GM12874 (cell line): ENCODE data around the gene DLG4.

Source experiments
- TF ChIP-seq, protein P1 (sequence below): IDR thresholded peaks from 2 replicates; pipeline ENCODE4 v1.5.1; 2011; ENCODE audit warnings: low read depth, mild to moderate bottlenecking, control low read depth, low read length, moderate library complexity; ENCODE audit not compliant: insufficient read depth

DLG4 gene

DNA sequence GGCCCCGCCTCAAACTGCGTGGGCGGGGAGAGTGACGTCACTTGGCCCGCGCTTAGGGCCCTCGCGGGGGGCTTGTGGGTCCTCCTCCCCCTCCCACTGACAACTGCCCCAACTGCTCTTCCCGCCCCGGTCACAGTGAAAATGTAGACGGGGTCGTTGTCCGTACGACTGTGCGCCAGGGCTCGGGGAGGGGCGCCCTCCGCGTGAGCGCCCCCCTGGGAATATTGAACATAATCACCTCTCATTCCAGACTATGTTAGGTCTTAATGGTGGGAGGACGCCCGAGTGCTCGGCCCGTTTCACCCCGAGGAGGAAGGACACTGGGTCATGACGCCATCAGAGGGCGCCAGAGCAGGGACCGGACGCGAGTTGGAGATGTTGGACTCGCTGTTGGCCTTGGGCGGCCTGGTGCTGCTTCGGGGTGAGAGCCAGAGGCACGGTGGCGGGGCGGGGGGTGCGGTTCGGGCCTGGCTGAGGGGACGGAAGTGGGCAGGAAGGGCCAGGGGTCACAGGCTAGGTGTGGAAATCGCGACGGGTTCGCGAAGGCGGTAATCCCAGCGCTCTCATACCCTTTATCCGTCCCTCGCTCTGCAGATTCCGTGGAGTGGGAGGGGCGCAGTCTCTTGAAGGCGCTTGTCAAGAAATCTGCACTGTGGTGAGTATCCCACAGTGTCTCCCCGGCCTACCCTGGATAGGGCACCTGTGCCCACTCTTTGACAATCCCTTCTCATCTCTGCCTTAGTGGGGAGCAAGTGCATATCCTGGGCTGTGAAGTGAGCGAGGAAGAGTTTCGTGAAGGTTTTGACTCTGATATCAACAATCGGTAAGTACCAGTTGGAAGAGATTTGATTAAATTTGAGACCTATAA, 32.8 kb upstream of the DLG4 start, which contains the start of gene ELP5:
Gene ELP5 (plus strand): TSS at position 40 of the 868 bp plus-strand sequence. CDS start 336 bp downstream, at position 376.
- TF ChIP-seq, protein P1, sequence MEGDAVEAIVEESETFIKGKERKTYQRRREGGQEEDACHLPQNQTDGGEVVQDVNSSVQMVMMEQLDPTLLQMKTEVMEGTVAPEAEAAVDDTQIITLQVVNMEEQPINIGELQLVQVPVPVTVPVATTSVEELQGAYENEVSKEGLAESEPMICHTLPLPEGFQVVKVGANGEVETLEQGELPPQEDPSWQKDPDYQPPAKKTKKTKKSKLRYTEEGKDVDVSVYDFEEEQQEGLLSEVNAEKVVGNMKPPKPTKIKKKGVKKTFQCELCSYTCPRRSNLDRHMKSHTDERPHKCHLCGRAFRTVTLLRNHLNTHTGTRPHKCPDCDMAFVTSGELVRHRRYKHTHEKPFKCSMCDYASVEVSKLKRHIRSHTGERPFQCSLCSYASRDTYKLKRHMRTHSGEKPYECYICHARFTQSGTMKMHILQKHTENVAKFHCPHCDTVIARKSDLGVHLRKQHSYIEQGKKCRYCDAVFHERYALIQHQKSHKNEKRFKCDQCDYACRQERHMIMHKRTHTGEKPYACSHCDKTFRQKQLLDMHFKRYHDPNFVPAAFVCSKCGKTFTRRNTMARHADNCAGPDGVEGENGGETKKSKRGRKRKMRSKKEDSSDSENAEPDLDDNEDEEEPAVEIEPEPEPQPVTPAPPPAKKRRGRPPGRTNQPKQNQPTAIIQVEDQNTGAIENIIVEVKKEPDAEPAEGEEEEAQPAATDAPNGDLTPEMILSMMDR = no peak; the same call in 1 of the 2 replicates

DNA sequence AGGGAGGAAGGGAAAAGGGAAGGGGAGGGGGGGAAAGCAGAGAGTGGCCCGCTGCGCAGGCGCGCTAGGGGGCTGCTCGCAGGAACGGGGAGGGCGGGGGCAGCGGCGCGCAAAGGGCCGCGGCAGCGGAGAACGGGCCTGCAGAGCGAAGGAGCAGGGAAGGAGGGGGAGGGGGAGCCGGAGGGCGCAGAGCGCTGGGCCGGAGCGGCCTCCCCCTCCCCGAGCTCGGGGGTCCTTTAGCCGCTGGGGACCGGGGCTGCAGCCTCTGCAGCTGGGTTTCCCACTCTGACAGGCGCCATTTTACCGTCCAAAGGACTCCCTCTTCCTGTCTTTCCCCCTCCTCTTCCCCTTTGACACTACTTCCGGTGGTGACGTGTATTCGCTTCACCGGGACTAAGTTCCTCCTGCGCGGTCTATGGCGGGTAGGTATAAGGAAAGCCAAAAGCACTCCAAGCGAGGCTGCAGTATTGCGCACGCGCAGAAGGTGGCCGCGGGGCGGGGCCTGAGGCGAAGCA, 32.1 kb upstream of the DLG4 start, which contains the start of gene CTDNEP1:
Gene CTDNEP1 (minus strand): TSS at position 74 of the 515 bp plus-strand sequence. CDS start 438 bp downstream, outside the sequence.
- TF ChIP-seq, protein P1 = no peak

DNA sequence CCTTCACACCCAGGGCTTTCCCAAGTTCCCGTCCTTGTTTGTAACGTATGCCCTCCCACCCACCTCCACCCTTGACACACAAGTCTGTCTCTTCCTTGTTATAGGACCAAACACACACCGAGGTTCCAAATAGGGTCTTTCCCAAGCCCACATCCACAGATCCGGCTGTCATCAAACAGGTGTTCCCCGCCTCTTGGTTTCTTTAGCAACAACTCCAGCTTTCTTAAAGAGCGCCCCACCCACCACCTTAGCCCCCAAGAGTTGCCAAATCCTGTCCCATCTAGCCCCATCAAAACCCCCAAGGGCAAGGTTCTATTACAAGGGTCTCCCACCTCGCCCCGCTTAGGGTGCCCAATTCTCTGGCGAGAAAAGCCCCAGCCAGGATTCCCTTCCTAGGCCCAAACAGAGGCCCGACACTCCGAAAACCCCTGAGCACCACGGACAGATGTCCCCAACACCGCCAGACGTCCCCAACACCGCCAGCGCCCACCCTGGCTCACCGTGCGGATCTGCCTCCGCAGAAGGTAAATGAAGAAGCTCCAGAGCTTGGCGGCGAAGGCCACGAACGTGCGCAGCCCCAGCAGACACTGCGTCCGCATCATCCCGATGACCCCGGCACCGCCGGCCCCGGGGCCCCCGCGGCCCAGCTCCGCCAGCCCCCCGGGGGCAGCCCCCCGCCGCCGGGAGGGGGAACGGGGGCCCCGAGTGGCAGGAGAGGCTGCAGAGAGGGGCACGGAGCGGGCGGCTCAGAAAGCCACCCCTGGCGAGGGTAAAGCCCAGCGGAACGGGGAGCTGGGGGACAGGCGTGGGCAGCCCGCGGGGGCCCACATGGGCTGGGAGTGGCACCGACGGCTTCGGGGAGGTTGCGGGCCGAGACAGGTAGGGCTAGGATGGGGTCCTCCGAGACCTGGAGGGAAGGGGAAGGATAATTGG, 31.3 kb upstream of the DLG4 start:
- TF ChIP-seq, protein P1 = no peak

DNA sequence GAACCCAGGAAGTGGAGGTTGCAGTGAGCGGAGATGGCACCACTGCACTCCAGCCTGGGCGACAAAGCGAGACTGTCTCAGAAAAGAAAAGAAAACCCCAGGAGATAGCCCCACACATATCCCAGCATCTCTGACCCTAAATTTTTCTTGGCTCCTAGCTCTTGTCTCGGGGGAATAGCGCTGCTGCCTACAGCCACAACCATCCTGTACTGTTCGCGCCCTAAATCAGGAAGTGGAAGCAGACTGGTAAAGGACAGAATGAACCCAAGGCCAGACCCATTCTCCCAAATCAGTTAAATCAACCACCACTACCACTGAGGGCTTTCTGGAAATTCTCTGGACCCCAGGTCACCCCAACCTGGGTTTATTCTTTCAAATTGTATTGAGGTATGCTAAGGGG, 30.2 kb upstream of the DLG4 start:
- TF ChIP-seq, protein P1 = no peak

DNA sequence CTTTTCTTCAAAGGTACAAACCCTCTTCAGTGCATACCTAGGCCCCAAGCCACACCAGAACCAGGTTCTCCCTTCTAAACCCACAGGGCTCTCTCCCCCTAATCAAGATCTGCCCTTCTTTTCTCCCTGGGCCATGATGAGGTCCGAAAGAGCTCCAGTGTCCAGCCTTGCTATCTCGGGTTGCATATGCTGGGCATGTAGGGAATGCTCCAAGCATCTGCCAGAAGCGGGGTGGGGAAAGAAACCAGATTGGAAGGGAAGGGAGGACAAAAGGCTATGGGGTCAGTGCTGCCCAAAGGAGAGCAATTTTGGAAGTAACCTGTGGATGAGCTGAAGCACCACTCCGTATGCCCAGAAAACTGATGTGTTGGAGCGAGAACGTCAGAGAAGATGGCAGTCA, 29.6 kb upstream of the DLG4 start:
- TF ChIP-seq, protein P1 = no peak

DNA sequence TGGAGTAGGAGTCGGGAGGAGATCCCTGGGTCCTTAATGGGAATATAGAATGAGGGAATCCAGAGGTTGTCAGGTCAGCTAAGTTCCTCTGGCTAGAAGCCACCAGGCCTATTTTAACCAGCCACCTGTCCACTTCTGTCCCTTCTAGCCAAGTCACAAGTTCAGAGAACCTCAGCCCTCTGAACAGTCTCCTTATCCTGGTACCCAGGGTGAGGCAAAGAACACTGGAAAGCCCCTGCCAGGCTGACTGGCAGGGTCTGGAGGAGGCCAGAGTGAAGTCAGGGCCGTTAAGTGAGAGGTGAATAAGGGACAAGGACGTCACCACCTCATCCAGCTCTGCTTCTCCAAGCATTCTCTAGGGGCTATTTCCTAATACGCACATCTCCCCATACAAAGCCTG, 29.2 kb upstream of the DLG4 start:
- TF ChIP-seq, protein P1 = no peak

DNA sequence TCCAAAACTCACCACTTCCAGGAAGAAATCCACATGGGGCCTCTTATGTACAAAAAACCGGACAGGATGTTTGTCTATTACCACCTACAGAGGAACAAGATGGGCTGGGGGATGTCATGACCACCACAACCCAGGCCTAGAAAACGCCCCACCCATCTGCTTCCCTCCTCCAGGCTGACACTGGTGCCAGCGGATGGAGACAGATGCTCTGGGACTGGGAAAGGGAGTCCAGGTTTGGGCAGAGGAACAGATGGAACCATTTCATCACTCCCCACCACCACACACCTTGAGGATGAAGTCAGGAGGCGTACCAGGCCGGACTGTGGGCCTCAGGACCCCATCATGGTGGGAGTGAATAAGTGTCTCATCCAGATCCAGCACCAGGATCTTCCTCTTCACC, 27.1 kb upstream of the DLG4 start:
- TF ChIP-seq, protein P1 = no peak
